Small intestine (tissue), 7 donors: ENCODE measurements around the gene RNF157. TPM values are rescaled to one million over a fixed set of nuclear protein-coding genes. Genes with fewer than 3 reads are reported as not detected.

Experiments used
- DNase-seq, 2 donors: peaks; one replicate each; pipeline versions ENCODE4 v3.0.0 to v3.0.0-alpha.2; 2013
- FAIRE-seq: peaks from 2 replicates; lab custom pipeline; 2012; peaks lifted over from hg19 to GRCh38; lab: Jason Lieb, UNC
- H3K27ac ChIP-seq, 3 donors: one replicate each; pipeline ENCODE4 v1.5.1; 2013; ENCODE audit warnings: low read length in 2 of 3, mild to moderate bottlenecking in 2 of 3, control low read depth in 1 of 3, inconsistent platforms in 1 of 3, low read depth in 1 of 3, moderate library complexity in 1 of 3
- H3K27me3 ChIP-seq, 3 donors: one replicate each; pipeline ENCODE4 v1.6.1; 2013; ENCODE audit warnings: low read length in 3 of 3, inconsistent platforms in 1 of 3; ENCODE audit not compliant: control insufficient read depth in 3 of 3, insufficient read depth in 3 of 3
- H3K36me3 ChIP-seq, 3 donors: one replicate each; pipeline ENCODE4 v1.6.1; 2013; ENCODE audit warnings: low read length in 3 of 3, inconsistent platforms in 1 of 3, low read depth in 1 of 3, mild to moderate bottlenecking in 1 of 3, moderate library complexity in 1 of 3; ENCODE audit not compliant: control insufficient read depth in 3 of 3, insufficient read depth in 2 of 3
- H3K4me1 ChIP-seq, 3 donors: one replicate each; pipeline ENCODE4 v1.6.1; 2013; ENCODE audit warnings: low read length in 2 of 3, inconsistent platforms in 1 of 3, low read depth in 1 of 3, mild to moderate bottlenecking in 1 of 3, moderate library complexity in 1 of 3; ENCODE audit not compliant: control insufficient read depth in 3 of 3, insufficient read depth in 2 of 3
- H3K4me3 ChIP-seq, 3 donors: one replicate each; pipeline ENCODE4 v1.5.1; 2013; ENCODE audit warnings: low read length in 3 of 3, control low read depth in 1 of 3, inconsistent platforms in 1 of 3, low read depth in 1 of 3, mild to moderate bottlenecking in 1 of 3, moderate library complexity in 1 of 3
- H3K9me3 ChIP-seq, 2 donors: one replicate each; pipeline ENCODE4 v1.6.1; 2013; ENCODE audit warnings: low read depth in 1 of 2, low read length in 1 of 2; ENCODE audit not compliant: control insufficient read depth in 2 of 2, insufficient read depth in 1 of 2
- WGBS, 3 donors: extraction: QIAGEN DNeasy Blood & Tissue Kit; methylation state at CpG; one replicate each; pipeline ENCODE4 v1.1.7; 2013; 5-methylcytosine and 5-hydroxymethylcytosine counted together
- polyA plus RNA-seq, 4 donors: library from polyadenylated mRNA; stranded (reverse) in 3 of 4; unstranded in 1 of 4; fragments of 200-250 nt in 3 of 4; fragments of 120-200 nt in 1 of 4; gene quantifications; one replicate each; pipeline versions ENCODE4 v1.2.1 to v1.2.3, GENCODE V29; 2013
- donor health status: healthy with polysubstance abuse.
- donor health status: control.
- donor health status: control.
- donor health status: Bipolar disorder and iron deficiency.
- donor health status: healthy.

The RNF157 gene
- polyA plus RNA-seq, 4 donors: 13.9 to 30.6 (median 21.6) TPM

DNA sequence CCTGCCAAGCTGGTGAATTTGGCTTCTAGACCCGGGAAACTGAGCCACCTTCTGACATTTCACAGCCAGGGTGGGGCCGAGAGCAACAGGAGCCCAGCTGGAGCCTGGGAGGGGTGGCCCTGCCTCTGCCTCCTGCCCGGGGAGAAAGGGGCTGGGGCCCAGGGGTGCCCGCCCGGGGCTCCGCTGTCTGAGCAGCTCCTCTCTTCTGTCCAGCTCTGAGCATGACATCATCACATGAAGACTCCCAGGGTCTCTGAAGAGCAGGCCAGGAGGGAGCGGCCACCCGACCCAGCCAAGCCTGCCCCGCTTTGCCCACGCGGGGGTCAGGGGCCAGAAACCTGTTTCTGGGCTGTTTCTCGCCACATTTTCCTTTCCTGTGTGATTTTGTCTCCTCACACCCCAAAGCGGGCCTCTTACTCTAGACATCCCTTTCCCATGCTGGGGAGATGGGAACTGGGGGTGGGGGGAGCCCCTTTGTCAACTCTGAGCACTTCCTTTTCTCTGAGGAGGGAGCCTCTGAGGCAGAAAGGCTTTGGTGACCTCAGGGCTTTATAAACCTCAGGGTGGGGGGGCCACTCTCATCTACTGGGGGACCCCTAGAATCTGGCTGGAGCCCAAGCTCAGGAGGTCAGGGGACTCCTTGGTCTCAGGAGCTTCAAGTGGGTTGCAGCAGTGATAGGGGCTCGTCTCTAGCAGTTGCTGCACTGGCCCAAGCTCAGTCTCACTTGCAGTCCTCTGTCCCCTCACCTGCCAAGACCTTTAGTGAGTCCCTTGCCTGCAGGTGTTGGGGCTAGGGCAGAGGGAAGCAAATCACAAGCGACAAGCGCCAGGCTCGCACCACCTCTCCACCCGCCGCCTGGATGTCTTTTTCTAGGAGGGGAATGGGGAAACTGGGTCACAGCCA, 32.5 kb upstream of the RNF157 start:
- WGBS, 3 donors: 54 to 58% (median 56%) methylated on average over 19 of the region's 19 CpGs

DNA sequence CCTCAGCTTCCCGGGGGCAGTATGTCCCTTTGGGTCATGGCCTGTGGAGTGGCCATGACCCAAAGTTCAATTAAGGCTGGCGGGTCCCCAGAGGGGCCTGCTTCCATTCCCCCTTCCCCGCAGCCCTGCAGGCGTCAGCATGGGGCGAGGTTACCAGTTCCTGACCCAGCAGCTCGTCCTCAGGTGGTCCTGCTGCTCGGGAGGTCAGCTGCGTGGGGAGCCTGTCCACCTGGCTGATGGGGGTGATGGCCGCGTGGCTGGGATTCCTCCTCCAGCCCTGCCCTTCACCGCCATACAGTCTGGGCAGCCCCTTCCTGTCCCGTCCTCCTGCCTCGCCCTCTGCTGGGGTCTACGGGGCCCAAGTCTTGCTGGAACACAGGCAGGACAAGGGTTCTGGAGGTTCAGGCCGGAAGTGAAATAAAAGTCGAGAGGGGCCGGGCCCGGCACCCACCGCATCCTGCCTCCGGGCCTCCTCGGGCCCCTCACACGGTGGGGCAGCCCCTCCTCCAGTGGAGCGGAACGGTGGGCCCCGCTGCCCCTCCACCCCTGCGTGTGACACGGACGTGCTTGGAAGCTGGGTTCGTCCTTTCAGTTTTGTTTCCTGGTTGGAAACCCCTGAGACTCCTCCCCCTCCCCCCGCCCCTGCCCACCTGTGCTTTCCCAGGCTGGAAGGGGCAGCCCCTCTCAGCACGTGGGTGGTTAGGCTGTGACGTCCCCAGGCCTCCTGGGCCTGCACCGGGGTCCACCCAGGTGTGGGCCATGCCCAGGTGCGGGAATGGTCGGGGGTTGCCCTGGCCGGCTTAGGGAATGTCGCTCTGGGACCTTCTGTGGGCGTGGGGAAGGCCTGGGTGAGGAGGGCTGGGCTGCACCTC, 31.6 kb upstream of the RNF157 start:
- DNase-seq (peak; percentile 59 to 86), FAIRE-seq (no peak)
- Histone ChIP-seq H3K36me3 (peaks cover 0 to 70% (median 3%) of the 10 kb centered on the region in 3 donors), H3K4me3 (peak overlapping the region; percentile 14 to 59 (median 44)), H3K9me3 (no peaks in the 10 kb centered on the region), H3K4me1 (peaks cover 6 to 60% (median 16%) of the 10 kb centered on the region in 3 donors), H3K27ac (peak overlapping the region; percentile 70 to 94 (median 86)), H3K27me3 (no peaks in the 10 kb centered on the region)
- WGBS, 3 donors: 3 to 9% (median 7%) methylated on average over 32 to 38 of the region's 38 CpGs

More for the DNA sequence above, 32.5 kb upstream of the RNF157 start:
- H3K4me3 ChIP-seq: peak overlapping the region in 2 of 3 donors; percentile 44 to 59
- no peaks in the 10 kb centered on the region for H3K9me3 ChIP-seq
- peaks cover 0 to 68% (median 3%) of the 10 kb centered on the region in 3 donors for H3K36me3 ChIP-seq
- H3K27me3 ChIP-seq: no peaks in the 10 kb centered on the region
- H3K27ac ChIP-seq: peak overlapping the region; percentile 70 to 94 (median 86)
- no peak for FAIRE-seq
- DNase-seq: no peak
- peaks cover 6 to 52% (median 16%) of the 10 kb centered on the region in 3 donors for H3K4me1 ChIP-seq

DNA sequence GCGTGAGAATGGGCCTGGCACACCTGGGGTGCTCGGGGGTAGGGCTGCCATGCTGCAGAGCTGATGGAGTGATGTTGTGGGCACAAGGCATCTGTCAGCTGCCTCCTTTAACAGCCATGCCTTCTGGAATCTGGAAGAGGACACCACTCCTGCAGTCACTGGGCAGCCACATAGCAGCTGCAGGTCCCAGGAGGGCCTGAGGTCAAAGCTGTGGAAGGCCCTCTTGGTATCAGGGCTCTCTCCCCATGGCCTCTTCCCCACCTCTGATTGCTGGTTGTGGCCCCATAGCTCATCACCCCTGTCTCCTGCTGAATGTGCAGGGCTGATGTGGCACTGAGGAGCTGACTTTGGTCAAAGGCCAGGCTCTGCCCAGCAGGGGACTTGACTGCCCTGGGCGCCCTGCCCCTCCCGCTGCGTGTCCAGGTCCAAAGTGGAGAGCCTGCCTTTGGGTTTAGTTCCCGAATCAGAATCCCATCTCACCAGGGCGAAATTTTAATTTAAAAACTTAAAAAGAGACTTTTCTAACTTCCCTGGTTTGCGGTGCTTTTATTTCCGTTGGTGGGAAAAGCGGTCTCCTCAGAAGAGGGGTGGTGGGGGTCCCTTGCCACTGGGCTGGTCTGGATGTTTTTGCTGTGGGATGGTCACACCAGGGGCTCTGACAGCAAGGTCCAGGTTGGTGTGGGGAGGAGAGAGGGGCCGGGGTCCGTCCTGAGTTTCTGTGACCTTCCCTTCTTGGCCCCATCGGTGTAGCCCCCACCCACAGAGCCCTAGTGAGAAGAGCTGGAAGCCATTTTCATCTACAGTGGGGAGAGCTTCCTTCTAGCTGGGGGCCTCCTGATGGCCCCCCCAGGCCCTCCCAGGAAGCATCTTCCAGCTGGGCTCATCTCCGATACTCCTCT, 30.7 kb upstream of the RNF157 start:
- Histone ChIP-seq H3K4me3 (peak overlapping the region; percentile 14 to 59 (median 44)), H3K27me3 (no peaks in the 10 kb centered on the region), H3K36me3 (peaks cover 0 to 68% (median 3%) of the 10 kb centered on the region in 3 donors), H3K9me3 (no peaks in the 10 kb centered on the region), H3K4me1 (peaks cover 6 to 63% (median 16%) of the 10 kb centered on the region in 3 donors), H3K27ac (peak overlapping the region; percentile 70 to 94 (median 86))
- DNase-seq: peak; percentile 61 to 77
- no peak for FAIRE-seq
- WGBS, 3 donors: 42 to 63% (median 58%) methylated on average over 13 to 14 of the region's 14 CpGs

DNA sequence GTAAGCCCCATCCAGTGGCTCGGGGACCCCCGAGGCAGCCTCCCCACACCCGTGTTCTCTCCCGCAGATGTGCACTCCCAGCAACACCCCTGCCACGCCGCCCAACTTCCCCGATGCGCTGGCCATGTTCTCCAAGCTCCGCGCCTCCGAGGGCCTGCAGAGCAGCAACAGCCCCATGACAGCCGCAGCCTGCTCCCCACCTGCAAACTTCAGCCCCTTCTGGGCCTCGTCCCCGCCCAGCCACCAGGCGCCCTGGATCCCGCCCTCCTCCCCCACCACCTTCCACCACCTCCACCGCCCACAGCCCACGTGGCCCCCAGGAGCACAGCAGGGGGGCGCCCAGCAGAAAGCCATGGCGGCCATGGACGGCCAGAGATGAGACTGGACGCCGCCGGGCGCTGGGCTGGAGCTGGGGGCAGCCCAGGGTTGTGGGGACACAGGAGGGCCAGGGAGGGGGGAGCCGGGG, 29.9 kb upstream of the RNF157 start:
- no peak for FAIRE-seq
- Histone ChIP-seq H3K27ac (peak overlapping the region in 2 of 3 donors; percentile 16 to 86), H3K4me3 (no peak overlapping the region), H3K9me3 (no peaks in the 10 kb centered on the region), H3K27me3 (no peaks in the 10 kb centered on the region), H3K4me1 (peaks cover 6 to 63% (median 16%) of the 10 kb centered on the region in 3 donors), H3K36me3 (peaks cover 0 to 64% (median 3%) of the 10 kb centered on the region in 3 donors)
- WGBS, 3 donors: 64 to 78% (median 77%) methylated on average over 22 to 26 of the region's 26 CpGs
- DNase-seq: no peak

DNA sequence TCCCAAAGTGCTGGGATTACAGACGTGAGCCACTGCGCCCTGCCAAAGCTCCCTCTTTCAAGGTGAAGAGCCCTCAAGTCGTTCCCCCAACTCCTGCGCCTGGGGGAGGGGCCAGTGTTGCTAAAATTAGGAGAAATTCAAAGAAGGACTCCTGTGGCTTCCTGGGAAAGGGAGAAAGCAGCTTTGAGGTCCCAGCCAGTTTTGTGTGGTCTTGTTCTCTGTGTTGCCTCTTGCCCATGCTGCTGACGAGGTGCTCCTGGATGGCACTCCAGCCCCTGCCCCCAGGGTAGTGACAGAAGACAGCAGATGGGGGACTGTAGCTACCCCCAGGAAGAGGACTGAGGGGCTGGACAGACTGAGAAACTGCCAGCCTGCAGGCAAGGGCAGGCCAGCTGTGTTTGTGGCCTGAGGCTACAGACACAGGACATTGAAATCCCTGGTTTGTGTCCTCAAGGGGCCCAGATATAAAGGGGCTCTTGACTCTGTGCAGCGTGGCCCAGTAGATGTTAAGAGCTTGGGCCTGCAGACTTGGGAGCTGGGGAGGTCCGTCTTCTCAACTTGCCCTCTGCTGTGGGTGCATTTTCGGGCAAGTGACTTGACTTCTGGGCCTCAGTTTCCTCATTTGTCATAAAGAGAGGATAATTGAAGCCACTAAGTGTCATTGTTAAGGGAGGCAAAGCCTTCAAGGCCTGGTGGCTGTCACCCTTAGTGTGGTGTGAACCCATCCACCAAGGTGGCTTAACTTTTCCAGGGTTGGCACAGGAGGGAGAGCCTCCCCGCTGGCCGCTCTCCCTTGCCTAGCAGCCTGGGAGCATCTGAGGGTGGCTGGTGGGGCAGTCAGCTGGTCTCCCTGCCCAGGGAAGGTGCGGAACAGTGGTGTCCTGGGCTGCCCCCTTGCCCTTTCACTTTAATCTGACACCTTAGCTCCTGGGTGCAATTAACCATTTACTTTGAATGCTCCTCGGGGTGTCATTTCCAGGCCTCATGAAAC, 29.0 kb upstream of the RNF157 start:
- DNase-seq (peak in 1 of 2 donors; percentile 47), FAIRE-seq (no peak)
- H3K36me3 ChIP-seq: peaks cover 0 to 59% (median 3%) of the 10 kb centered on the region in 3 donors
- peak overlapping the region in 1 of 3 donors; percentile 14 for H3K4me3 ChIP-seq
- peaks cover 6 to 68% (median 16%) of the 10 kb centered on the region in 3 donors for H3K4me1 ChIP-seq
- H3K27ac ChIP-seq: peak overlapping the region; percentile 16 to 63 (median 43)
- WGBS, 3 donors: 62 to 66% (median 65%) methylated on average over 12 of the region's 12 CpGs
- no peaks in the 10 kb centered on the region for H3K9me3 ChIP-seq
- no peaks in the 10 kb centered on the region for H3K27me3 ChIP-seq

DNA sequence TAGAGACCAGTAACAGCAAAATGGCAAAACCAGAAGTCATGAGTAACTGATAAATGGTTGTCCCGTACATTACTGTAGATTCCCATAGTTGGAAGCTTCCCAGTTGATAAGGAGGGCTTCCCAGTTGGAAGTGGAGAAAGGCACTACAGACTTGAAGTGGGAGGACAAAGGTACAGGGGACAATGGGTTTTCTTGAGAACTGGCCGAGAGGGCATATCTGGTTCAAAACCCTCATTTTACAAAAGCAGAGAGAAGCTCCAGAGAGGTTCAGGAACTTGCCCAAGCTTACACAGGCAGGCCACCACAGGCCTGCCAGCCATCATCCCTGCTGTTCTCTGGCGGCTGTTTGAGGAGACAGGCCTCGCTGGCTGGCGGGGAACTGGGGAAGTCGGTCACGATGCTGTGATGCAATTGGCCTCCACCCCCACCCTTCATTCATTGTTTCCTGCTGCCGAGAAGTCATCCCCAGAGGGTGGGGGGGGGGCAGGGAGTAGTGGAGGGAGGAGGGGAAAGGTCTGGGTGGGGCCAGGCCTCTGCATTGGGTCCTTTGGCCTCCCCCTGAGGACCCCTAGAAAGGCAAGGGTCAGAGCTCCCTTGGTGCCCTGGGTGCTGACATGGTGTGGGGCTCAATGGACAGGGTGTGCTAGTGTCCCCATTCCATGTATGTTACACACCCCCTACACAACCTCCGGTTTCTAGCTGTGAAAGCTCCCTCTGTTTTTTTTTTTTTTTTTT, 27.9 kb upstream of the RNF157 start:
- Histone ChIP-seq H3K4me1 (peaks cover 7 to 79% (median 18%) of the 10 kb centered on the region in 3 donors), H3K27me3 (no peaks in the 10 kb centered on the region), H3K9me3 (no peaks in the 10 kb centered on the region), H3K27ac (peak overlapping the region; percentile 65 to 98 (median 77)), H3K4me3 (peak overlapping the region in 1 of 3 donors; percentile 87), H3K36me3 (peaks cover 0 to 54% (median 3%) of the 10 kb centered on the region in 3 donors)
- 6 to 13% (median 10%) methylated on average over 9 of the region's 9 CpGs for WGBS, 3 donors
- DNase-seq (peak; percentile 78 to 80), FAIRE-seq (no peak)
